HEK293 (cell line): ENCODE results near the gene CELSR1.

Experiments used
- CTCF ChIA-PET: fragments of 350-600 bp; formaldehyde crosslinking; extraction: SDS; loops from one replicate; lab custom pipeline; 2021; ENCODE audit warnings: antibody characterized with exemption; lab: Yijun Ruan, JAX
- POLR2A ChIA-PET: fragments of 300-600 bp; formaldehyde crosslinking; extraction: SDS; loops from one replicate; lab custom pipeline; 2020; ENCODE audit warnings: antibody characterized with exemption, inconsistent platforms; lab: Yijun Ruan, JAX
- H3K27ac ChIP-seq: fragments of 200-500 bp; sonication (Bioruptor generic); 2 replicates; pipeline ENCODE4 v1.5.1; 2014; ENCODE audit warnings: low read depth, low read length, control low read depth, inconsistent platforms; ENCODE audit errors: extremely low read depth
- H3K36me3 ChIP-seq, 2 experiments: fragments of 200-500 bp in 1 of 2; sonication (Bioruptor generic) in 1 of 2; 1 replicate in 1 of 2; 2 replicates in 1 of 2; pipeline ENCODE4 v1.5.1; 2014 to 2017; ENCODE audit warnings: inconsistent platforms in 2 of 2, low read length in 2 of 2; ENCODE audit not compliant: control insufficient read depth in 2 of 2, insufficient read depth in 1 of 2
- H3K4me1 ChIP-seq: fragments of 200-500 bp; sonication (Bioruptor generic); 2 replicates; pipeline ENCODE4 v1.5.1; 2014; ENCODE audit warnings: mild to moderate bottlenecking, low read length, inconsistent platforms; ENCODE audit not compliant: control insufficient read depth, insufficient read depth
- H3K4me3 ChIP-seq: 2 replicates; pipeline ENCODE4 v1.5.1; 2011; ENCODE audit warnings: low read depth, mild to moderate bottlenecking, control low read depth, low read length, moderate library complexity
- H3K9me3 ChIP-seq: fragments of 200-500 bp; sonication (Bioruptor generic); 2 replicates; pipeline ENCODE4 v1.5.1; 2014; ENCODE audit warnings: low read depth, low read length, inconsistent platforms; ENCODE audit not compliant: control insufficient read depth, insufficient read depth
- EGR2 ChIP-seq: fragments of 450-650 bp; formaldehyde crosslinking; IDR thresholded peaks from 2 replicates; pipeline ENCODE4 v1.5.1; 2016; ENCODE audit warnings: low read depth, missing biosample characterization, missing genetic modification characterization
- KLF1 ChIP-seq: fragments of 450-650 bp; formaldehyde crosslinking; IDR thresholded peaks from 2 replicates; pipeline ENCODE4 v1.5.1; 2016; ENCODE audit warnings: missing biosample characterization, missing genetic modification characterization
- ZBTB1 ChIP-seq: fragments of 450-650 bp; formaldehyde crosslinking; IDR thresholded peaks from 2 replicates; pipeline ENCODE4 v1.5.1; 2016; ENCODE audit warnings: missing biosample characterization, missing genetic modification characterization
- ZNF114 ChIP-seq: fragments of 450-650 bp; formaldehyde crosslinking; IDR thresholded peaks from 2 replicates; pipeline ENCODE4 v1.5.0; 2017; ENCODE audit warnings: missing biosample characterization, missing genetic modification characterization
- ZNF211 ChIP-seq: fragments of 450-650 bp; formaldehyde crosslinking; IDR thresholded peaks from 2 replicates; pipeline ENCODE4 v1.5.1; 2016; ENCODE audit warnings: low read depth, missing biosample characterization, missing genetic modification characterization
- ZNF398 ChIP-seq: fragments of 450-650 bp; formaldehyde crosslinking; IDR thresholded peaks from 2 replicates; pipeline ENCODE4 v1.5.1; 2017; ENCODE audit warnings: missing biosample characterization, missing genetic modification characterization
- ZNF513 ChIP-seq: fragments of 450-650 bp; IDR thresholded peaks from 2 replicates; pipeline ENCODE4 v1.5.1; 2018; ENCODE audit warnings: missing biosample characterization, missing genetic modification characterization
- ZNF580 ChIP-seq: fragments of 450-650 bp; formaldehyde crosslinking; IDR thresholded peaks from 2 replicates; pipeline ENCODE4 v1.5.1; 2016; ENCODE audit warnings: missing biosample characterization, missing genetic modification characterization
- ZNF677 ChIP-seq: fragments of 450-650 bp; IDR thresholded peaks from 2 replicates; pipeline ENCODE4 v1.5.0; 2018; ENCODE audit warnings: missing biosample characterization, mild to moderate bottlenecking, missing genetic modification characterization, moderate library complexity
- ZNF707 ChIP-seq: fragments of 450-650 bp; formaldehyde crosslinking; IDR thresholded peaks from 2 replicates; pipeline ENCODE4 v1.5.1; 2016; ENCODE audit warnings: missing biosample characterization, missing genetic modification characterization
- TF ChIP-seq, protein P1 (sequence below): fragments of 450-650 bp; formaldehyde crosslinking; conservative IDR thresholded peaks from 2 replicates; pipeline ENCODE4 v1.5.1; 2016; ENCODE audit warnings: low read depth, missing biosample characterization, missing genetic modification characterization
- TF ChIP-seq, protein P2 (sequence below): fragments of 450-650 bp; formaldehyde crosslinking; IDR thresholded peaks from 2 replicates; pipeline ENCODE4 v1.5.1; 2016; ENCODE audit warnings: missing biosample characterization, missing genetic modification characterization
- TF ChIP-seq, protein P3 (sequence below): fragments of 450-650 bp; formaldehyde crosslinking; IDR thresholded peaks from 2 replicates; pipeline ENCODE4 v1.5.1; 2017; ENCODE audit warnings: missing biosample characterization, missing genetic modification characterization

The CELSR1 gene

DNA sequence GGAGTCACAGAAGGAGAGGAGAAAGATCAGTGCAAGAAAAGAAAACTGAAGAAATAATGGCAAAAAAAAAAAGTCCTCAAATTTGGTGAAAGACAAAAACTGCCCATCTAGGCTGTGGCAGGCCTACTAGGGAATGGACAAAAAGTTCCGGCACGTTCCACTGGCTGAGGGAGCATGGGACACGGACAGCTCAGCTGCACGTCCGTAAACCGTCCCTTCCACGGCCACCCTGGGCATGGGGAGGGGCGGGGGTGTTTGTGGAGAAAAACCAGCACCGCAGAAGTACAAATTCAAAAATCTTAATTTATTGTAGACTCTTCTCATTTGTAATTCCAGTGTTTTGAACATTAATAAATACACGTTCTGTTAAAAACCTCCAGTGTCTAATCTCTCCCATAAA is 176.5 kb downstream of the CELSR1 start (continued):
- TF ChIP-seq ZBTB1 (tag by site-specific recombination) (no peak), EGR2 (tag by site-specific recombination) (no peak)

GRCh38 chr22:46360097-46360496 is 177.3 kb downstream of the CELSR1 start:
- H3K4me1 ChIP-seq, result no peaks in the 10 kb centered on the region
- CTCF ChIA-PET, result interaction anchor here (0.6 kb wide), 1 partner anchor 238 kb away, joined by 3 read pairs; no protein-coding TSS in a partner anchor
- no peak overlapping the region for H3K27ac ChIP-seq
- H3K9me3 ChIP-seq, result no peaks in the 10 kb centered on the region
- no peak overlapping the region for H3K4me3 ChIP-seq
- POLR2A ChIA-PET, result no interaction called here
- TF ChIP-seq KLF1 (tag by site-specific recombination), result no peak
- H3K36me3 ChIP-seq, result peaks cover 0 to 86% of the 10 kb centered on the region in 2 experiments; a peak in 2 of 3 replicates

GRCh38 chr22:46359362-46359761 is 178.1 kb downstream of the CELSR1 start:
- POLR2A ChIA-PET, result interaction anchor here (0.6 to 1.3 kb wide), 3 partner anchors 8 to 97 kb away, joined by 3 to 4 read pairs (median 3); no protein-coding TSS in a partner anchor
- Histone ChIP-seq H3K4me1 (no peaks in the 10 kb centered on the region), H3K27ac (no peak overlapping the region), H3K36me3 (peaks cover 0 to 86% of the 10 kb centered on the region in 2 experiments; a peak in 2 of 3 replicates), H3K9me3 (no peaks in the 10 kb centered on the region), H3K4me3 (no peak overlapping the region)
- CTCF ChIA-PET, result interaction anchor here (0.6 to 1.6 kb wide), 4 partner anchors 8 to 237 kb away, joined by 3 to 13 read pairs (median 6); no protein-coding TSS in a partner anchor
- TF ChIP-seq ZNF580 (tag by site-specific recombination), result no peak
- TF ChIP-seq ZNF513 (tag by site-specific recombination), result no peak
- no peak for TF ChIP-seq ZNF677 (tag by site-specific recombination)
- no peak for TF ChIP-seq ZNF211
- TF ChIP-seq, protein P1, sequence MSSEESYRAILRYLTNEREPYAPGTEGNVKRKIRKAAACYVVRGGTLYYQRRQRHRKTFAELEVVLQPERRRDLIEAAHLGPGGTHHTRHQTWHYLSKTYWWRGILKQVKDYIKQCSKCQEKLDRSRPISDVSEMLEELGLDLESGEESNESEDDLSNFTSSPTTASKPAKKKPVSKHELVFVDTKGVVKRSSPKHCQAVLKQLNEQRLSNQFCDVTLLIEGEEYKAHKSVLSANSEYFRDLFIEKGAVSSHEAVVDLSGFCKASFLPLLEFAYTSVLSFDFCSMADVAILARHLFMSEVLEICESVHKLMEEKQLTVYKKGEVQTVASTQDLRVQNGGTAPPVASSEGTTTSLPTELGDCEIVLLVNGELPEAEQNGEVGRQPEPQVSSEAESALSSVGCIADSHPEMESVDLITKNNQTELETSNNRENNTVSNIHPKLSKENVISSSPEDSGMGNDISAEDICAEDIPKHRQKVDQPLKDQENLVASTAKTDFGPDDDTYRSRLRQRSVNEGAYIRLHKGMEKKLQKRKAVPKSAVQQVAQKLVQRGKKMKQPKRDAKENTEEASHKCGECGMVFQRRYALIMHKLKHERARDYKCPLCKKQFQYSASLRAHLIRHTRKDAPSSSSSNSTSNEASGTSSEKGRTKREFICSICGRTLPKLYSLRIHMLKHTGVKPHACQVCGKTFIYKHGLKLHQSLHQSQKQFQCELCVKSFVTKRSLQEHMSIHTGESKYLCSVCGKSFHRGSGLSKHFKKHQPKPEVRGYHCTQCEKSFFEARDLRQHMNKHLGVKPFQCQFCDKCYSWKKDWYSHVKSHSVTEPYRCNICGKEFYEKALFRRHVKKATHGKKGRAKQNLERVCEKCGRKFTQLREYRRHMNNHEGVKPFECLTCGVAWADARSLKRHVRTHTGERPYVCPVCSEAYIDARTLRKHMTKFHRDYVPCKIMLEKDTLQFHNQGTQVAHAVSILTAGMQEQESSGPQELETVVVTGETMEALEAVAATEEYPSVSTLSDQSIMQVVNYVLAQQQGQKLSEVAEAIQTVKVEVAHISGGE, result no peak
- TF ChIP-seq ZNF707 (tag by site-specific recombination), result no peak
- no peak for TF ChIP-seq ZNF398
- no peak for TF ChIP-seq ZNF114
- TF ChIP-seq, protein P2, sequence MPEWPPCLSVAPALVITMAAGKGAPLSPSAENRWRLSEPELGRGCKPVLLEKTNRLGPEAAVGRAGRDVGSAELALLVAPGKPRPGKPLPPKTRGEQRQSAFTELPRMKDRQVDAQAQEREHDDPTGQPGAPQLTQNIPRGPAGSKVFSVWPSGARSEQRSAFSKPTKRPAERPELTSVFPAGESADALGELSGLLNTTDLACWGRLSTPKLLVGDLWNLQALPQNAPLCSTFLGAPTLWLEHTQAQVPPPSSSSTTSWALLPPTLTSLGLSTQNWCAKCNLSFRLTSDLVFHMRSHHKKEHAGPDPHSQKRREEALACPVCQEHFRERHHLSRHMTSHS (tag by site-specific recombination), result no peak
- TF ChIP-seq, protein P3, sequence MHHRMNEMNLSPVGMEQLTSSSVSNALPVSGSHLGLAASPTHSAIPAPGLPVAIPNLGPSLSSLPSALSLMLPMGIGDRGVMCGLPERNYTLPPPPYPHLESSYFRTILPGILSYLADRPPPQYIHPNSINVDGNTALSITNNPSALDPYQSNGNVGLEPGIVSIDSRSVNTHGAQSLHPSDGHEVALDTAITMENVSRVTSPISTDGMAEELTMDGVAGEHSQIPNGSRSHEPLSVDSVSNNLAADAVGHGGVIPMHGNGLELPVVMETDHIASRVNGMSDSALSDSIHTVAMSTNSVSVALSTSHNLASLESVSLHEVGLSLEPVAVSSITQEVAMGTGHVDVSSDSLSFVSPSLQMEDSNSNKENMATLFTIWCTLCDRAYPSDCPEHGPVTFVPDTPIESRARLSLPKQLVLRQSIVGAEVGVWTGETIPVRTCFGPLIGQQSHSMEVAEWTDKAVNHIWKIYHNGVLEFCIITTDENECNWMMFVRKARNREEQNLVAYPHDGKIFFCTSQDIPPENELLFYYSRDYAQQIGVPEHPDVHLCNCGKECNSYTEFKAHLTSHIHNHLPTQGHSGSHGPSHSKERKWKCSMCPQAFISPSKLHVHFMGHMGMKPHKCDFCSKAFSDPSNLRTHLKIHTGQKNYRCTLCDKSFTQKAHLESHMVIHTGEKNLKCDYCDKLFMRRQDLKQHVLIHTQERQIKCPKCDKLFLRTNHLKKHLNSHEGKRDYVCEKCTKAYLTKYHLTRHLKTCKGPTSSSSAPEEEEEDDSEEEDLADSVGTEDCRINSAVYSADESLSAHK (tag by site-specific recombination), result no peak
